ENCODE results near the gene COL3A1.

Gene COL3A1

GRCh38 chr2:188976545-188977268 is 2.5 kb downstream of the COL3A1 start:
- no peak for DNase-seq

- no peak for DNase-seq
Observed at GRCh38 chr2:188977317-188977716, 3.1 kb downstream of the COL3A1 start.

GRCh38 chr2:188978291-188979081 is 4.3 kb downstream of the COL3A1 start:
- no peak for DNase-seq

GRCh38 chr2:188979187-188980114 is 5.3 kb downstream of the COL3A1 start:
- no peak for DNase-seq

GRCh38 chr2:188983427-188984064 is 9.4 kb downstream of the COL3A1 start:
- DNase-seq, result no peak

- no peak for DNase-seq
Observed at GRCh38 chr2:188984065-188984491, 9.9 kb downstream of the COL3A1 start.

GRCh38 chr2:188984680-188985079 is 10.5 kb downstream of the COL3A1 start:
- DNase-seq, result no peak

- DNase-seq, result no peak
Observed at GRCh38 chr2:188986839-188987238, 12.7 kb downstream of the COL3A1 start.

GRCh38 chr2:188993247-188993646 is 19.1 kb downstream of the COL3A1 start:
- no peak for DNase-seq

- no peak for DNase-seq
Observed at GRCh38 chr2:188997263-188997662, 23.1 kb downstream of the COL3A1 start.

- DNase-seq, result no peak
Observed at GRCh38 chr2:189000221-189000620, 26.0 kb downstream of the COL3A1 start.

GRCh38 chr2:189002079-189002478 is 27.9 kb downstream of the COL3A1 start:
- no peak for DNase-seq

- DNase-seq, result no peak
Observed at GRCh38 chr2:189008555-189009262, 34.5 kb downstream of the COL3A1 start.

GRCh38 chr2:189010536-189010935 is 36.4 kb downstream of the COL3A1 start:
- no peak for DNase-seq

- DNase-seq, result no peak
Observed at GRCh38 chr2:189012351-189012750, 38.2 kb downstream of the COL3A1 start.

- no peak for DNase-seq
Observed at GRCh38 chr2:189013031-189013430, 38.9 kb downstream of the COL3A1 start.

GRCh38 chr2:189013671-189014448 is 39.7 kb downstream of the COL3A1 start:
- DNase-seq, result no peak

- no peak for DNase-seq
Observed at GRCh38 chr2:189014449-189015138, 40.4 kb downstream of the COL3A1 start.

- DNase-seq, result no peak
Observed at GRCh38 chr2:189015359-189015758, 41.2 kb downstream of the COL3A1 start.

GRCh38 chr2:189016311-189016861 is 42.2 kb downstream of the COL3A1 start:
- no peak for DNase-seq

Data from activated CD8-positive, alpha-beta memory T cell treated with anti-CD3 and anti-CD28 coated beads, Interleukin-2, amount 50 U/mL, for 48 hours (primary cell).